GM12875 (cell line): ENCODE data around the gene SPATA31E1.

Experiments
- H3K4me3 ChIP-seq: one replicate; pipeline ENCODE4 v1.5.1; 2011; ENCODE audit warnings: low read depth, low read length, control low read depth
- TF ChIP-seq, protein P1 (sequence below): IDR thresholded peaks from 2 replicates; pipeline ENCODE4 v1.5.1; 2011; ENCODE audit warnings: low read depth, mild to moderate bottlenecking, control low read depth, inconsistent platforms, low read length, moderate library complexity, borderline replicate concordance; ENCODE audit not compliant: insufficient read depth

Gene SPATA31E1

DNA sequence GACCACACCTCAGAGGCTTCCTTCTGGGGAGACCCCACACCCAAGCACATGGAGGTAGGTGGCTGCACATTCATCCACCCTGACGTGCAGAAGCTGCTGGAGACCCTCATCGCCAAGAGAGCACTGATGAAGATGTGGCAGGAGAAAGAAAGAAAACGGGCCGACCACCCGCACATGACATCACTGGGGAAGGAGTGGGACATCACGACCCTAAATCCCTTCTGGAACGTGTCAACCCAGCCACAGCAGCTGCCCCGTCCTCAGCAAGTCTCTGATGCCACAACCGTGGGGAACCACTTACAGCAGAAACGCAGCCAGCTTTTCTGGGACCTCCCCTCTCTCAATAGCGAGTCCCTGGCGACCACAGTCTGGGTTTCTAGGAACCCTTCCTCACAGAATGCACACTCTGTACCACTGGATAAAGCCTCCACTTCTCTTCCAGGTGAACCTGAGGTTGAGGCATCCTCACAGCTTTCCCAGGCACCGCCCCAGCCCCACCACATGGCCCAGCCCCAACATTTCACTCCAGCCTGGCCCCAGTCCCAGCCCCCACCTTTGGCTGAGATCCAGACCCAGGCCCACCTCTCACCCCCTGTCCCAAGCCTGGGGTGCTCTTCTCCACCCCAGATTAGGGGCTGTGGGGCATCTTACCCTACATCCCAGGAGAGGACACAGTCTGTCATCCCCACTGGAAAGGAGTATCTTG lies 3.0 kb downstream of the SPATA31E1 start:
- TF ChIP-seq, protein P1, sequence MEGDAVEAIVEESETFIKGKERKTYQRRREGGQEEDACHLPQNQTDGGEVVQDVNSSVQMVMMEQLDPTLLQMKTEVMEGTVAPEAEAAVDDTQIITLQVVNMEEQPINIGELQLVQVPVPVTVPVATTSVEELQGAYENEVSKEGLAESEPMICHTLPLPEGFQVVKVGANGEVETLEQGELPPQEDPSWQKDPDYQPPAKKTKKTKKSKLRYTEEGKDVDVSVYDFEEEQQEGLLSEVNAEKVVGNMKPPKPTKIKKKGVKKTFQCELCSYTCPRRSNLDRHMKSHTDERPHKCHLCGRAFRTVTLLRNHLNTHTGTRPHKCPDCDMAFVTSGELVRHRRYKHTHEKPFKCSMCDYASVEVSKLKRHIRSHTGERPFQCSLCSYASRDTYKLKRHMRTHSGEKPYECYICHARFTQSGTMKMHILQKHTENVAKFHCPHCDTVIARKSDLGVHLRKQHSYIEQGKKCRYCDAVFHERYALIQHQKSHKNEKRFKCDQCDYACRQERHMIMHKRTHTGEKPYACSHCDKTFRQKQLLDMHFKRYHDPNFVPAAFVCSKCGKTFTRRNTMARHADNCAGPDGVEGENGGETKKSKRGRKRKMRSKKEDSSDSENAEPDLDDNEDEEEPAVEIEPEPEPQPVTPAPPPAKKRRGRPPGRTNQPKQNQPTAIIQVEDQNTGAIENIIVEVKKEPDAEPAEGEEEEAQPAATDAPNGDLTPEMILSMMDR: no peak
- no peak overlapping the region for H3K4me3 ChIP-seq

DNA sequence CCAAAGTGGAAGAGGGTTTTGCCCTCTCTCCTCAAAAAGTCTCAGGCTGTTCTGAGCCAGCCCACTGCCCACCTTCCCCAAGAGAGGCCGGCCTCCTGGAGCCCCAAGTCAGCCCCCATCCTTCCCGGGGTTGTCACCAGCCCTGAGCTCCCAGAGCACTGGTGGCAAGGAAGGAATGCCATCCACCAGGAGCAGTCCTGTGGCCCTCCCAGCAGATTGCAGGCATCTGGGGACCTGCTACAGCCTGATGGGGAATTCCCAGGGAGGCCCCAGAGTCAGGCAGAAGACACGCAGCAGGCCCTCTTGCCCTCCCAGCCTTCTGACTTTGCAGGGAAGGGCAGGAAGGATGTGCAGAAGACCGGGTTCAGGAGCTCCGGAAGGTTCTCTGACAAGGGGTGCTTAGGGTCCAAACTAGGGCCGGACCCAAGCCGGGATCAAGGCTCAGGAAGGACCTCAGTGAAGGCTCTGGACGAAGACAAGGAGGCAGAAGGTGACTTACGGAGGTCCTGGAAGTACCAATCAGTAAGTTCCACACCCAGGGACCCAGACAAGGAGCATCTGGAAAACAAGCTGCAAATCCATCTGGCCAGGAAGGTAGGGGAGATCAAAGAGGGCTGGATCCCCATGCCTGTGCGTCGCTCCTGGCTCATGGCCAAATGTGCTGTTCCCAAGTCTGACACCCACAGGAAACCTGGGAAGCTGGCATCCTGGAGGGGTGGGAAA lies 3.7 kb downstream of the SPATA31E1 start:
- TF ChIP-seq, protein P1: no peak
- no peak overlapping the region for H3K4me3 ChIP-seq

DNA sequence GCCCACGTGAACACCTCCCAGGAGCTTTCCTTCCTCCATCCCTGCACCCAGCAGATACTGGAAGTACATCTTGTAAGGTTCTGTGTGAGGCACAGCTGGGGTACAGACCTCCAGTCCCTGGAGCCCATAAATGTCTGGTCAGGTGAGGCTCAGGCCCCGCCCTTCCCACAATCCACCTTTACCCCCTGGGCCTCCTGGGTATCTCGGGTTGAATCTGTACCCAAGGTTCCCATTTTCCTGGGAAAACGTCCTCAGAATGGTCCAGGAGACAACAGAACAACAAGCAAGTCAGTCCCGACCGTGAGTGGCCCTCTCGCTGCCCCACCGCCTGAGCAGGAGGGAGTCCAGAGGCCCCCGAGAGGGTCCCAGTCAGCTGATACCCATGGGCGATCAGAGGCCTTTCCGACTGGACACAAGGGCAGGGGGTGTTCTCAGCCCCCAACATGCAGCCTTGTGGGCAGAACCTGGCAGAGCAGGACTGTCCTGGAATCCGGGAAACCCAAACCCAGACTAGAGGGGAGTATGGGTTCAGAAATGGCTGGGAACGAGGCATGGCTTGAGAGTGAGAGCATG lies 4.3 kb downstream of the SPATA31E1 start:
- TF ChIP-seq, protein P1: no peak
- no peak overlapping the region for H3K4me3 ChIP-seq

GRCh38 chr9:87887661-87888480 lies 5.2 kb downstream of the SPATA31E1 start:
- no peak overlapping the region for H3K4me3 ChIP-seq
- TF ChIP-seq, protein P1: no peak

- no peak overlapping the region for H3K4me3 ChIP-seq
- TF ChIP-seq, protein P1: no peak
These were observed 5.8 kb downstream of the SPATA31E1 start for GRCh38 chr9:87888501-87888900.

DNA sequence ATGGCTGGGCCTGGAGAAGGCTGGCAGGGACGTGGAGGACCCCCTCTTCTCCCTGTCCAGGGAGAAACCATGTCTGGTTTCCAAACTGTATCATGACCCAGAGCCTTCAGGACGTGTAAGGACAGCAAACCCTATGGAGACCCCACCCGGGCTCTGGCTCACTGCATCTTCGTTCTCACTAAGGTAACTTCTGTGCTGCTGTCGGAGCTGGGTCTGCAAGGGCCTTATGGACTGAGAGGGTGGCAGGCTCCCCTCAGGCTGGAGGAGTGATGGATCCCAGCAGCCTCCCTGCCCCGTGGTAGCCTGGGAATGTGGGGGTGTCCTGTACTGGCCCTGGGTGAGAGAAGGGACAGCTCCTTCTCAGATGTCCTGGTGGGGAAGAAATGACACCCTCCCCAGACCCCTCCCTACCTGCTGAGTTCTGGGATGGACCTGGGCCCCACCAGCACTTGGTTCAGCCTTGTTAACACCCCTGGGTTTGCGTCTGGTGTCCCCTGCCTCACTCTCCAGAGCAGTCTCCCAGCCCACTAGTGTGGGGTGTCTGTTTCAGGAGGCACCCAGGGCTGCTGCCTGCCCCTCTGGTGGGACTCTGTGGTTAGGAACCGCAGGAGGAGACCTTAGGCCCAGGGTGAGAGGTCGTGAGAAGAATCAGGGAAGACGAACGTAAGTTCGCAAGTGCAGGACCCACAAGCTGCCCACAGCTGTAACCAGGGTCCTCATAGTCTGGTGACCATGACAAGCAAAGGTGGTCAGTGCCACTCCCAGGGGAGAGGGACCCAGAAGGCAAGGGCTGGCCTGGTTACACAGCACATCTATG lies 6.6 kb downstream of the SPATA31E1 start:
- no peak overlapping the region for H3K4me3 ChIP-seq
- TF ChIP-seq, protein P1: no peak
